Right forelimb (tissue), 1 donor: ENCODE data around the gene SNX30.

Experiments
- DNase-seq: peaks from one replicate; pipeline ENCODE4 v3.0.0-alpha.2; 2018

SNX30 gene

DNA sequence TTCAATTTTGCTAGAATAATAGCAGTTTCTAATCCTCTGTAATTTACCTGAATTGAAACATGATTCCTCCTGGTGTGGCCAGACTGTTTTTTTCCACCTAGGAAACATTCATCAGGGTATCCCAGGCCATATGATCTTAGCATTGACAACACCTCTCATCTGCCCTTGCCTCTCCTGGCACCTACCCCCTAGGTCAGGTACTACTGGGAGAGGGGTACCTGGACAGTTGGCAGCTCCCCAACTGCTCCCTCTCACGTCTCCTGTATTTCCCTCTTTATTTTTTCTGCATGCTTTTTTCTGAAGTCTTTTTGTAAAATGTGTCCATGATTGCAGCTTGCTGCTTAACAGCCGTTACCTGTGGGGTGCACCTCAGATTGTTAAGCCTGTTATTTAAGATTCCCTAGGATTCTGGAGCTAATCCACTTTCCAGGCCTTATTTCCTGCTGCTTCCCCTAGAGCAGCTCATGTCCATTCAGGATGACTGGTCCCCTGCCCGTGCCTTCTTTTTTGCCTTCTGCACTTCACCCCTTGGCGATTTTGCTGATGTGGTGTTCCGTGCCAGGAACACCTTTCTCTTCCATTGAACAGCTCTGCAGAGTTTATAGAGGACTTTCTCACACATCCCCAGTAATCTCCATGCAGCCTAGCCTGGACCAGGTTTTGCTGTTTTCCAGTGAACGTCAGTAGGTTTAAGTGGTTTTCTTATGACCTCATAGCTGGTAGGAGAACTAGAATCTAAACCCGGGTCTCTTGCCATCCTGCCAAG lies 33.6 kb downstream of the SNX30 start:
- DNase-seq: no peak

DNA sequence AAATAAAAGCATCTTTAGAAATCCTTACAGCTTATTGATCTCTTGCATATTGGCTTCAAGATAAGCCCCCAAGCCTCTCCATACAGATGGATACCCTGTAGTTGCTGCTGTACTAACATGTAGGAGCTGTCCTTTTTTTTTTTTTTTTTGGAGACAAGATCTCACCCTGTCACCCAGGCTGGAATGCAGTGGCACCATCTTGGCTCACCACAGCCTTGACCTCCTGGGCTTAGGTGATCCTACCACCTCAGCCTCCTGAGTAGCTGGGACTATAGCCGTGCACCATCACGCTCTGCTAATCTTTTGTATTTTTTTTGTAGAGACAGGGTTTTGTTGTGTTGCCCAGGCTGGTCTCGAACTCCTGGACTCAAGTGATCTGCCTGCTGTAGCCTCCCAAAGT lies 35.4 kb downstream of the SNX30 start:
- no peak for DNase-seq

DNA sequence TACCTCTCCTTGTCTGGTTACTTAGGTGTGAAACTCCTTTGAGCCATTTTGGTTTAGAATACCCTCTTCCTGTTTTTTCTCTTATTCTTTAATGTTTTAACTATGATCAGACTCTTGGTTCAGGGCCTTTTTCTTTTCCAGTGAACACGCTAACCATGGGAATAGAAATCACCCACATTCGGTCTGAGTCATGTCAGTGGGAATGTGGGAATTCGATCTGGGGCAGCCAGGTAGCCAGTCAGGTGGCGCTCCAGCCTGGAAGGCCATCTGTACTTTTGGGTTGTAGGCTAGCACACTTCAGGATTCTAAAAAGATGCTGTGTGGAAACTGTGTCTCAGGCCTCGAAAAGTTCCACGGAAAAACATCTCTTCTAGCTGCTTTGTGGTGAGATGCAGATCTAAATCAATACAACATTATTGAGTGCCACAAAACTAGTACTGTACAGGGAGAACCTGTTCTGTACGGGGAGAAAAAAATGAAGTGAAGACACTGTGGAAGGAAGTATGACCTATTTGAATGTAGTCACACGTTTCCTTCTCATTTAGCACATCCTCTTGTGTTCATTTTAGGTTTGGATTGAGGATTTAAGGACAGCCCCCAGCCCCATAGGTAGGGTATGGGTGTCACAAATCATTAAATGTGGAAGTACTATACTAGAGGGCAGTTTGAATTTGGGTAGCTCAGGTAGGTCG lies 36.4 kb downstream of the SNX30 start:
- DNase-seq: no peak

DNA sequence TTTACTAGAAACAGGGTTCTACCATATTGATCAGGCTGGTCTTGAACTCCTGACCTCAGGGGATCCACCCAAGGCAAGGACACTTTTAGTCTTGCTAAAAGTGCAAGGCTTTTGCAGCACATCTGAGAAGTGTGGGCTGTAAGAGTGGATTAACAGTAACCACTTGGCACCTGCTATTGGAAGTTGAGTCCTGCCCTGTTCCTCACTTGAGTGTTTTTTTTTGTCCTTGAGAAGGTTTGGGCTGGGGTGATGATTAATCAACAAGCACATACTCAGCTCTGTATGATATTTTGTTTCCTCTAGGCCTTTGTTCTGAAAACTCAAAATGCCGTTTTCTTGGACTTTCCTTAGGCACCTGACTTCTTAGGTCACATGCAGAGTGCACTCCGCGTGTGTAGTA lies 37.4 kb downstream of the SNX30 start:
- DNase-seq: no peak

DNA sequence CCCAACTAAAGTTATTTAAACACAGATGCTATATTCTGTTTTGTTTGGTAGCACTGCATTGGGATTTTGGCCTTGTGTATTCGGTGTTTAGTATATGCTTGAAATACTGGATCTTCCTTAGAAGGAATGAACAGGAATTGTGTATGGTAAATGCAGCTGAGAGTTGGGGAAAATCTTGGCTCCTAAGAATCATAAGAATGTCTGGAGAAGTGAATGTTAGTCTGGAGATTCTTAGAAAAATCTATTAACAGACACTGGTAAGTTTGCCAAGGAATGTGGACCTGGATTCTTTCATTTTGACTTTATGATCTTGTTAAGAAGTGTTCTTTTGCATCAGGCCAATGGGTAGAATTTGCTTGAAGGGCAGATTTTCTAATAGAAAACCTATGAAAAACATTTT lies 38.9 kb downstream of the SNX30 start:
- DNase-seq: no peak

DNA sequence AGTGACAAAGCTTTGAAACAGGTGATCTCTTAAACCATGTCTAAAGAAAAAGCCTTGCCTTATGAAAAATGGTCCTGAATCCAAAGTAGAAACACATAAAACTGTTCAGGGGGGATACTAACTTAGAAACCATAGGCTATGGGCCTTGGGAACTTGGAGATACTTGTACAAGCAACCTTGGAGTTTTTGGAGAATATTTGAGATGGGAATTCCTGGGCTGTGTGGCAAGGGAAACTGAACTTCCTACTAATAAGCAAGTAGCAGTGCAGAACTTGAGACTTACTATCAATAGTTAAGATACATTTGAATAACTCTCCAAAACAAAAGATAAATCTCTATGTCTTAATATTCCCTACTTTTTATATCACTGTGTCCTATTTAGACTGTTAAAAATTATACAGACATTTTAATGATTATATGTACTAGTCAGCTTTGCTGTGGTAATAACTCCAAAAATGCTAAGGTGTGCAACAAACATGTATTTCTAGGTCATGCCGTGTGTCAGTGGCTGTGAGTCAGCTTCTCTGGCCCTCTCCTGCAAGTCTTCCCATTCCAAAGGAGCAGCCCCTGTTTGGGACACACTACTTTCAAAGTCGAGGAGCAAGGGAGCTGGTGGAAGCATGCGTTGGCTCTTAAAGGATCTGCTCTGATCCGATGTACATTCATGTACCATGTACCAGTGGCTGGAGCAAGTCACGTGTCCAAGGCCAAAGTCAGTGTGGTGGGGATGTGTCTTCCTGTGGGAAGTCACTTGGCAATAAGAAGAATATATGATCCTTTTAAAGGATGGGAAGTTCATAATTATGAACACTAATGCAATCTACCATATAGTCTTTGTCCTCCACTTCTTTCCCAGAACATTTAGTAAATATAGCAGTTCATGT lies 39.6 kb downstream of the SNX30 start:
- DNase-seq: no peak

DNA sequence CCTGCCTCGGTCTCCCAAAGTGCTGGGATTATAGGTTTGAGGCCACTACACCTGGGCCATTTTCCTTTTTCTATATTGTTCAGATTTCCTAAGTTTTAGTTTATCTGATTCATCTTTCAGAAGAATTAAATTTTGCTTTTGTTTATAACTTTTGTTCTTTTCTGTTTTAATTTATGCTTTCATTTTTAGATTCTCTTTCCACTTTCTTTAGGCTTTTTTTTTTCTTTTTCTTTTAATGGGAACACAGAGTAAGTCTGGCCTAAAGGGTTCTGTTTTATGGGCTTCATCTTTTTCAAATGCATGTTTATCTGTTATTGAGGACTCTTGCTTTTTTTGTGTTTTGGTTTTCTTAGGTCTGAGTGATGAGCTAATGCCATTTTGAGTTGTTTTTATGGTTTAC lies 42.1 kb downstream of the SNX30 start:
- no peak for DNase-seq

DNA sequence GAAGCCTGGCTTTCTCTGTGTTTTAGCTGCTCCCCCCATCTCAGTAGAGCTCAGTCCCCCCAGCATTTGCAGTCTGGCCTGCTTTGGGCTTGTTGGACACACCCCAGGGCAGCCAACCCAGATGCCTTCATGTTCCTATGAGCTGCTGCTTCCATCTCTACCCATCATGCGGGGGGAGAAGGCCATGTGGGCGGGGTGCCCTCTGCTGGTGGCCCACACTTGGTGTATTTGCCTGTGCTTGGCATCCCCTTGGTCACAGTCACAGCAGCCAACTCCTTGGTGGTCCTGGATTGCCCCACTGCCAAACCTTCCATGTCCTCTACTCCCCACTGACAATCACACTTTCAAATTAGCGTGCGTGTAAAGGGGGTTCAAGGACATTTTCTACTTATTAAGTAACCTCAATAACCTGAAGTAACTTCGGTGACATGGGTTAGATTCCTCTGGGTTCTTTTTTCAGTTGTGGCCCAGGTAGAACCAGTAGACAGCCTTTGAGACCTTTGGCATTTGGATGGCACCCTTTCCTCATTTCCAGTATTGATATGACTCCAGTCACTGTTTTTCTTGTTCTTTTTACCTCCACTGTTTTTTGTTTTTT lies 42.8 kb downstream of the SNX30 start:
- peak; percentile 55 for DNase-seq

DNA sequence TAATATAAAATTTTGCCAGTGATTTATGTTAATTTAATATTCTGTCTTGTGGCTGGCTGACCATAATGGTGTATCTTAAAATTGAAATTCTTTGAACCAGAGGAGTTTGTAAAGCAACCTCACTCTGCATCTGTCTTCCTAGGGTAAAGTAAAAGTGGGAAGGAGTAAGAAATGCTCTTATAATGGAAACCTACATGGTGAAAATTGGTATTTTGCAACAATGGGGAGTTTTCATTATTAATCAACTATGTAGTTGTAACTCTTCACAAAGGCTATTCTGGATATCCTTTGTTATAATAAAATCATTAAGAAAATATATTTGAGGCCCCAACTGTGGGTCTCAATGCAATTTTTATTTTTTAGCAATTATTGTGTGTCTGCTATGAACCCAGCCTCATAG lies 44.2 kb downstream of the SNX30 start:
- no peak for DNase-seq

DNA sequence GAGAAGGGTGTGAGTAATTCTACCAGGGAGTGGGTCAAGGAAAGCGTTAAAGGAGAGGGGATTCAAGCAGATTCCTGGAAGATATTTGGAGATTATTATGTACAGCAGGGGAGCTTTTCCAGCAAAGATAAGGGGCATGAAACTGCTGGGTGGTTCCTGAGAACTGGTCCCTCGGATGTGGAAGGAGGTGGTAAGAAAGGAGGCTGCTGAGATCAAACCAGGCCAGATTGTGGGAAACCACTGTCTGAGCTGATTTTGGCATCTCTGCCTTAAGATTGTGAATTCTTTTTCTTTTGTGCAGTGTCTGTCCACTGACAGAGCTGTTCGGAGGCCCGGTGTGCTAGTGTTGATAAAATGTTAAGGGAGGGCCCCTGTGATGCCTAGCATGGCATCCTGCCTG lies 45.4 kb downstream of the SNX30 start:
- DNase-seq: no peak

DNA sequence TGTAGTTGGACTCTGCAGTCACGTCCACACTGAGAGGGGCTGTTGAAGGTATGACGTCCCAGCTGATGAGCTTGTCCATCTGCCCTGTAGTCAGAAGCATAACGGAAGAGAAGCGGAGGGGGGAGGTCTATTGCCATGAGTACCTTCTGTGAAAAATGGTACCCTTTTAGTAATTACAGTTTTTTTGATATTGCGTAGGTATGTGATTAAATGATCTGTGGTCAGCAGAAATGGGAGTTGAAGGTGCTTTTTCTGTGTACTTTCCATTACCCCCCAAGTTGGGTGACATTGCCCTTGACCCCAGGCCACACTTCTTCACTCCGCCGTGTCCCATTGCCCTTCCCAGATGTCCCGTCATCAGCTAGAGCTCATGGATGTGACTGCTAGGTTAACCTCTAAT lies 45.9 kb downstream of the SNX30 start:
- DNase-seq: no peak

DNA sequence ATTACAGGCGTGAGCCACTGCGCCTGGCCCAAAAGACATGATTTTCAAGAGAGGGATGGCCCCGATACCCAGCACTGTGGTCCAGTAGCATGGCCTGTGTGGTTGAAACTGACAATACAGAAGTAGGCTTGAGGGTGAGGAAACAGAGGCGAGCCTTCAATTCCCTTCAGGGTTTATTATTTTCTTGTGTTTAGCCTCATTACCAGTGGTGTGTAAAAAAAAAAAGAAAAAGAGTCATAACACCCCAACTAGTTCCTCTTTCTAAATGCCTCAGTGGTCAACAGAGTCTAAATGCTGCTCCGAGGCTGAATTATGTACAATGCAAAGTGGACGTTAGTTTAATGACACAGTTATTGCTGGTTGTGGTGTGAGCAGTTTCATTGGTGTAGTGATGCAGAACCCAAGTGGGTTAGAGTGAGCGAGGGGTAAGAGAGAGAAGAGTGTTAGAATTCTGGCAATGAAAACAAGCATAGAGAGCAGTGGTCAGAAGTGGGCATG lies 58.8 kb downstream of the SNX30 start:
- no peak for DNase-seq

DNA sequence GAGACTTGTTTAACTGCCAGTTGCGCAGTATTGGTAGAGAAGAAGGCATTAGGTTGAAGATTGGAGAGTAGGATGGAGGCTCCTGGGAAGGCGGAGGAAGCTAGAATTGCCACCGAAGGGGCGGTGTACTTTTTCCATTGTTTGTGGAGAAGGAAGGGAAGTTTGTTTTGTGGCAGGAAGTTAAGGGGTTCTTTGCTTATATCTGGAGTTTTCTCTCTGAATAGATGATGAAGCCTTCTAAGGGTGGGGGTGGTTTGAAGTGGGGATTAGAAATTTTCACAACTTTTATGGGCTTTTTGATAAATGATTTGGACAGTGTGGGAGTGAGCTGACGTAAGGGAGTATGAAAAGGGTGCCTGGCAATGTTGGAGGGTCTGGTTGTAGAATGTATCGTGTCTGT lies 59.3 kb downstream of the SNX30 start:
- DNase-seq: no peak

DNA sequence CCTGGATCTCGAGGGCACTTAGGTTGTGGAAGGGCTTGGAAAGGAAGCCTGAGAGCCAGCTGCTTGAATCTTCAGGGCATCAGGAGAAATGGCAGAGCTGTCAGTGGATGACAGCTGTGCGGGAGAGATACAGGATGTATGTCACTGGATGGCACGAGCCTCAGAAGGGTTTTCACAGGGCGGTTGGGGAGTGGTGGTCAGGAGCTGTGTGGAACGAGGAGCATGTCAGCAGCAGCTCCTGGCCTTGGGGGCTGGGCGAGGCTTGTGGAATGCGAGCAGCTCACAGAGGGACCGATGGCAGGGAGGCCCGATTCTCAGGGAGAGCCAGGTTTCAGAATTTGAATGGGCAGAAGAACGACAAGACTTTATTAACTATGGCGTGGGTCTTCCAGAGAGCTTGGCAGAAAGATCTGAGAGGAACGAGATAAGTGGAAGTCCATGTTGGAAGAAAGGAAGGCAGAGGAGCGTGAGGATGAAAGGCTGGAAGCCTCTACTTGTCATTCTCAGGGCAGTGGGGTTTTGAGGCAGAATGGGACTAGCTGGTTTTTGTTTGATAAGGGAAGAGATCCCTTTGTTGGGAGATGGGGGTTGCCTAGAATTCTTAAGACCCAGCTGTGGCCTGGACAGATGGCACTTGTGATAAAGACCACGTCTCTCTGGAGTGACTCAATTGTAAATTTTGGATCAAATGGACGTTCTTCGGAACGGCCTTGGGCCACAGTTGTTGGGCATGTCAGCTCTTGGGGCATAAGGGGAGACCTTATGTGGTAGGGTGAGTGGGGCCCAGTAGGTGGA lies 60.3 kb downstream of the SNX30 start:
- DNase-seq: no peak

DNA sequence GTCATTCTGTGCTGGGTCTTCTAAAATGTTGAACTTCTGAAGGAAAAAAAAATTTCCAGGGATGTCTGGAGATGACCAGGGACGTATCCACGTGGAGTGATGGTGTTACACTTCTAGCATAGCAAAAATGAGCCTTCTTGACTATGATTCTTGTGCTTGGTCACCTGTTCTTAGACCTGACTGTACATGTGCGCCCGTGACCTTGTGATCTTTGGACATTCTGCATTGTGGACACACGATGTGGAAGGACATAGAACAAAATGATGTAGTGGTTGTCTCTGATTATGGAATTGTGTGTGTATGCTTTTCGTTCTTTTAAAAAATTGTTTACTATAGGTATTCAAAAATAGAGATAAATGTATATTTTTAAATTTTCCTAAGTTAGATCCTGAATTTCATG lies 61.0 kb downstream of the SNX30 start:
- DNase-seq: no peak

DNA sequence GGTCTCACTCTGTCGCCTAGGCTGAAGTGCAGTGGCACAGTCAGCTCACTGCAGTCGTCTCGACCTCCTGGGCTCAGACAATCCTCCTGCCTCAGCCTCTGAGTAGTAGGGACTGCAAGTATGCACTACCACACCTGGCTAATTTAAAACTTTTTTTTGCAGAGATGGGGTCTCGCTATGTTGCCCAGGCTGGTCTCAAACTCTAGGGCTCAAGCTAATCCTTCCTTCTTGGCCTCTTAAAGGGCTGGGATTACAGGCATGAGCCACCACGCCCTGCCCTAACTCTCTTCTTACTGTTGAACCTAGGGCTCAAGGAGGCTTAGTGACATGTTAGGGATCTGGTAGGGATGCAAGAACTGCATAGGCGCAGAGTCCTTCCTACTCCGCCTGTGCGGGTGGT lies 65.3 kb downstream of the SNX30 start:
- no peak for DNase-seq

DNA sequence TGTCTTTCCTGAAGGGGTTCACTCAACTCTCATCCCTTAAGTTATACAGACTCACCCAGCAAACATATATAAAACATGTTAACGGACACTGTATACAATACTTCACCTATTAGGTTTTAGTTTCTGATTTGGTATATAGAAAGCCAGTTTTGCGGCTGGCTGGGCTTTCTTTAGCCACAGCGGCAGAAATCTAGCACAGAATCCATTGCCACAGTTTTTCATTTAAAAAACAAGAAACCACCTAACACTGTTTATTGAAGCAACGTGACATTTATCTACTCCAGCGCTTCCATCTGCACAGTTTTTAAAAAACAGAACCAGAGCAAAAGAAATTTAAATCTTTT lies 67.3 kb downstream of the SNX30 start:
- DNase-seq: no peak

DNA sequence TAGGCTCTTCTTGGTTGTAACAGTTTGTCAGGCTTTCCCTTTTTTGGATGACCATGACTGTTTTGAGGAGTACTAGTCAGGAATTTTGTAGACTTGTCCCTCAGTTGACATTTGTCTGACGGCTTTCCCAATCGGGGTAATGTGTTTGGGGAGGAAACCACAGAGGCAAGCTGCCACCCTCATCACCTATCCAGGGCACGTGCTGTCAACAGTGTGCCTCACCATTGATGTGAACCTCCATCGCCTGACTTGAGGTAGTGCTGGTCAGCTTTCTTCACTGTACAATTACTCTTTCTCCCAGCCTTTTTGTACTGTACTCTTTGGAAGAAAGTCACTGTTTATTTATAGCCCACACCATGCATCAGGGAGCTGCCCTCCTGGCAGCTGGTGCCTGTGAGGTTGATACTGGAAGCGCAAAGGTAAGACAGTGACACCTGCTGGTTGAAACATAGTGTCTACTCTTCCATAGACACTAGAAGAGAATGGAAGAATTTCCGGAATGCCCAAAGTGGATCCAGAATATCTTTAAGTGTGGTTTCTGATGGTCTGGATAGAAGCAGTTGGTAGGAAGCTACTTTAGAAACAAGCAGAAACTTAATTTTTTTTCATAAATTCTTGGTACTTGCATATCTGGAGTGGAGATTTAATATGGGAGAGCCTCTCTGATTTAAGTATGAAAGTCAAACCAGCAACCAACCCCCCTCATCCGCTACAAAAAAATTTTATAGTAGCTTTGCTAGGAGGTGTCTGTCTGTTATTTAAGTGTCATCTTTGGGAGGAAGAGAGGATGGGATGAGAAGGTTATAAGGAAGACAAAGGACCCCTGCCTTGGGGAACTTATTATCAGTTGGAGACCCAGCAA lies 69.3 kb downstream of the SNX30 start:
- DNase-seq: peak; percentile 55

DNA sequence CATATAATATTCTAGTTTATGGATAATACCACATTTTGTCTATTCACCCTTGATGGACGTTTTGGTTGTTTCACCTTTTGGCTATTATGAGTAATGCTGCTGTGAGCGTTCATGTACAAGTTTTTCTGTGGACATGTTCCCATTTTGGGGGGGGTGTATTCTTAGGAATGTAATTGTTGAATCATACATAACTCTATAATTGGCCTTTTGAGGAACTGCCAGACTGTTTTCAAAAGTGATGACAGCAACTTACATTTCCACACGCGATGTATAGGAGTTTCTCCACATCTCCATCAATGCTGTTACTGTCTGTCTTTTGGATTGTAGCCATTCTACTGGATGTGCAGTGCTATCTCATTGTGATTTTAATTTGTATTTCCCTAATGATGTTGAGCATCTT lies 70.3 kb downstream of the SNX30 start:
- no peak for DNase-seq

DNA sequence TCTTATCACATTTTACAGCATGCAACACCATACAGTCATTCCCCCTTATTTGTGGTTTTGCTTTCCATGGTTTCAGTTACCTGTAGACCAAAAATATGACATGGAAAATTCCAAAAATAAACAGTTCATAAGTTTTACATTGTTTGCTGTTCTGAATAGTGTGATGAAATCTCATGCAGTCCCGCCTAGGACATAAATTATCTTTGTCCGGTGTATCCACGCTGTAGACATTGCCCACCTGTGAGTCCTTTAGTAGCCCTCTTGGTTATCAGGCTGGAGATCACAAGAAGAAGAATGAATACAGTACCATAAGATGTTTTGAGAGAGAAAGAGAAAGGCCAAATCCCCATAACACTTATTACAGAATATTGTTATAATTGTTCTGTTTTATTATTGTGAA lies 72.1 kb downstream of the SNX30 start:
- DNase-seq: no peak

DNA sequence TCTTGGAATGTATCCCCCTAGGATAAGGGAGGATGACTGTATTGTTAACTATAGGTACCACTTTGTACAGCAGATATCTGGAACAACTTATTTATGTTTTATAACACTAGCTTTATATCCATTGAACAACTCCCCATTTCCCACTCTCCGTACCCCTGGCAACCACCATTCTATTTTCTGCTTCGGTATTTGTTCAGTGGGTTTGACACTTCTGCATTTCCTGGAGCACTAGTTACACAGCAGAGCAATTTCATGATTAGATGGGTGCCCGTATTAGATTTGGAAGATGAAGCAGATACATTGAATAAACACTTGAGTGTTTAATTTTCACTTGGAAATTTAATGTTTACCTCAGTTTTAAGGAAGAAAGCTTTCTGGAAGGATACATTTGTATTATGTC lies 72.7 kb downstream of the SNX30 start:
- DNase-seq: no peak
